ENCODE results near the gene CNST.

DNA sequence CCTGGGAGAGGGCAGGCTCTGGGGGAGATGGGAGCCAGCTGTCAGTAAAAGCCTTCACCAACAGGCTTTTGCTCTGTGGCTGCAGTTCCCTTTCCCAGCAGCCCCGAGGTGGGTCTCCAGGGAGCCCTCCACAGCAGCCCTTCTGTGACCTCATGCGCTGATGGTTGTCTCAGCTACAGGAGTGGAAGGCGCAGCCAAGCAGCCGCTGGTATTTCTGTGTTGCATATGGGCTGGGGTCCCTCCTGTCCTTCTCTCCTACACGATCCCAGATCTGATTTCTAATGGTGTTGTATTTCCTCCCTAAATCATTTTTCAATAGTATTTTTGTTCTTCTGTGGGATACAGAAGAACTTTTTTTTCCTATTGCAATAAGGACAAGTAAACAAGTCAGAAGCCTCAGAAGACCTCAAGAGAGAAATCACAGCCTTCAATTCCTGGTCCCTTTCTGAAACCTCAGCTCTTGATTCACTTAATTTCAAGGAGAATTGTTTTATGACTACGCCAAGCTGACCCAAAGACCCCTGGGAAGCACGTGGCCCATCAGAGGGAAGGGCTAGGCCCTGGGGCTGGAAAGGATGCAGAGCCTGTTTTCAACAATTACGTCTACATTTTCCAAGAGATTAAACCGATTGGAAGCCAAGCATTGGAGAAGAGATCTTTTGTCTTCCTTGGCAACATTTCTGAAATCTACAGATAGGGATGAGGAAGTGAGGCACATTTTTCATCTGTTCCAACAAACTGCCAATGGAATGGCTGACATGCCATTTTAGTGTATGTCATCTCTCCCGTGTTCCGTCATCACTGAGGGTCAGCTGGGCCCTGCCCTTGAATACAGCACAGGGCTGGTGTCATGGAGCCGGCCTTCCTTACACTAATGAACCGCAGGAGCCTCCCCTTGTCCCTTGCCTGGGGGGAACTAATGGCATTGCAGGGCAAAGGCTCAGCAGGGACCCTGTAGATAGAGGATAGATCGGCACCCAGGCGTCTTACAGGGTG is 115.9 kb downstream of the CNST start:
- TF ChIP-seq CTCF (IDR thresholded peaks at IDR 0.05) (no peak), POLR2A (IDR thresholded peaks at IDR 0.05) (no peak)
